H1 (cell line): Measurements from ENCODE around the gene GARNL3. TPM values are rescaled to one million over a fixed set of nuclear protein-coding genes. Genes with fewer than 3 reads are reported as not detected.
A peak's percentile ranks its signal among the peaks of the same experiment; 100 is the strongest.

Experiments used
- CTCF ChIA-PET: fragments of 300-600 bp; sonication (Branson Sonifier 250); formaldehyde crosslinking; loops from one replicate; lab custom pipeline; 2021; ENCODE audit not compliant: partially characterized antibody; lab: Charles Lee
- POLR2A ChIA-PET: fragments of 300-600 bp; sonication (Branson Sonifier 250); formaldehyde crosslinking; loops from one replicate; lab custom pipeline; 2021; ENCODE audit warnings: inconsistent platforms; ENCODE audit not compliant: partially characterized antibody; lab: Charles Lee
- DNase-seq, 2 experiments: peaks; one replicate each; pipeline versions ENCODE4 v3.0.0 to v3.0.0-alpha.2; 2010 to 2022; ENCODE audit warnings: low spot score in 2 of 2, low read depth in 1 of 2, mixed read lengths in 1 of 2
- FAIRE-seq: peaks from 2 replicates; lab custom pipeline; 2011; peaks lifted over from hg19 to GRCh38; lab: Jason Lieb, UNC
- H2AFZ ChIP-seq: 2 replicates; pipeline ENCODE4 v1.8.1; 2012; ENCODE audit warnings: low read length, inconsistent platforms
- H2AK5ac ChIP-seq: 2 replicates; pipeline ENCODE4 v1.6.1; 2013; ENCODE audit warnings: low read depth, low read length
- H2BK120ac ChIP-seq: replicated peaks from 2 replicates; pipeline ENCODE3; 2013; ENCODE audit warnings: low read depth, low read length, inconsistent platforms
- H2BK12ac ChIP-seq: 2 replicates; pipeline ENCODE4 v1.6.1; 2013; ENCODE audit warnings: low read depth, low read length
- H2BK15ac ChIP-seq: 2 replicates; pipeline ENCODE4 v1.6.1; 2013; ENCODE audit warnings: low read length
- H2BK20ac ChIP-seq: 2 replicates; pipeline ENCODE4 v1.6.1; 2013; ENCODE audit warnings: low read length
- H2BK5ac ChIP-seq: 2 replicates; pipeline ENCODE4 v1.6.1; 2013; ENCODE audit warnings: low read depth, low read length
- H3K14ac ChIP-seq: 2 replicates; pipeline ENCODE4 v1.6.1; 2013; ENCODE audit warnings: inconsistent platforms; ENCODE audit not compliant: insufficient read length
- H3K18ac ChIP-seq: 2 replicates; pipeline ENCODE4 v1.6.1; 2013; ENCODE audit warnings: low read length; ENCODE audit errors: extremely low read depth
- H3K23ac ChIP-seq: 2 replicates; pipeline ENCODE4 v1.6.1; 2013; ENCODE audit warnings: inconsistent platforms; ENCODE audit not compliant: insufficient read length
- H3K23me2 ChIP-seq: 2 replicates; pipeline ENCODE4 v1.6.1; 2013; ENCODE audit warnings: low read depth, low read length
- H3K27ac ChIP-seq: 2 replicates; pipeline ENCODE4 v1.6.1; 2011; ENCODE audit warnings: low read depth, low read length, inconsistent platforms
- H3K27me3 ChIP-seq, 4 experiments: replicated peaks in 1 of 4; 1 replicate in 1 of 4; 2 replicates in 3 of 4; pipeline versions ENCODE4 v1.6.1 to v1.8.1; 2011 to 2013; ENCODE audit warnings: low read length in 3 of 4, mild to moderate bottlenecking in 3 of 4, inconsistent platforms in 2 of 4, mixed read lengths in 2 of 4, moderate library complexity in 1 of 4; ENCODE audit not compliant: control insufficient read depth in 3 of 4, insufficient read depth in 3 of 4; ENCODE audit errors: extremely low read depth in 1 of 4
- H3K36me3 ChIP-seq, 4 experiments: 2 replicates each; pipeline versions ENCODE4 v1.6.1 to v1.8.1; 2011 to 2013; ENCODE audit warnings: mild to moderate bottlenecking in 4 of 4, low read length in 3 of 4, moderate library complexity in 2 of 4, control low read depth in 1 of 4, inconsistent platforms in 1 of 4; ENCODE audit not compliant: insufficient read depth in 4 of 4, control insufficient read depth in 2 of 4
- H3K4ac ChIP-seq: replicated peaks from 2 replicates; pipeline ENCODE3; 2013; ENCODE audit warnings: low read length, low read depth, mixed read lengths, inconsistent platforms; ENCODE audit not compliant: insufficient read length
- H3K4me1 ChIP-seq, 4 experiments: replicated peaks in 1 of 4; 1 replicate in 1 of 4; 2 replicates in 3 of 4; pipeline versions ENCODE4 v1.6.1 to v1.8.1; 2011 to 2013; ENCODE audit warnings: low read length in 3 of 4, inconsistent platforms in 2 of 4, mixed read lengths in 1 of 4; ENCODE audit not compliant: insufficient read depth in 4 of 4, control insufficient read depth in 3 of 4
- H3K4me2 ChIP-seq, 2 experiments: 2 replicates each; pipeline versions ENCODE4 v1.6.1 to v1.8.1; 2011 to 2013; ENCODE audit warnings: low read depth in 2 of 2, low read length in 2 of 2, control low read depth in 1 of 2, inconsistent platforms in 1 of 2, mild to moderate bottlenecking in 1 of 2; ENCODE audit not compliant: insufficient read depth in 1 of 2
- H3K4me3 ChIP-seq, 4 experiments: fragments of 200-600, 300-600 bp in 1 of 4; sonication (generic), shearing (Covaris generic), sonication (Bioruptor Twin) in 1 of 4; 2 replicates each; pipeline versions ENCODE4 v1.5.1 to v1.8.1; 2011 to 2016; ENCODE audit warnings: low read length in 4 of 4, low read depth in 3 of 4, control low read depth in 2 of 4, inconsistent platforms in 2 of 4, mild to moderate bottlenecking in 2 of 4, mixed read lengths in 1 of 4, moderate library complexity in 1 of 4; ENCODE audit not compliant: insufficient read depth in 2 of 4; ENCODE audit errors: extremely low read depth in 1 of 4
- H3K56ac ChIP-seq: replicated peaks from 2 replicates; pipeline ENCODE3; 2013; ENCODE audit warnings: low read depth, mild to moderate bottlenecking, mixed read lengths, low read length, inconsistent platforms; ENCODE audit not compliant: insufficient read length
- H3K79me1 ChIP-seq: 2 replicates; pipeline ENCODE4 v1.6.1; 2013; ENCODE audit warnings: low read depth, low read length, control low read depth
- H3K79me2 ChIP-seq, 2 experiments: 2 replicates each; pipeline versions ENCODE4 v1.6.1 to v1.8.1; 2012 to 2013; ENCODE audit warnings: low read length in 2 of 2, mild to moderate bottlenecking in 2 of 2, inconsistent platforms in 1 of 2; ENCODE audit not compliant: insufficient read depth in 2 of 2, control insufficient read depth in 1 of 2
- H3K9ac ChIP-seq, 4 experiments: replicated peaks in 1 of 4; 1 replicate in 1 of 4; 2 replicates in 3 of 4; pipeline versions ENCODE4 v1.6.1 to v1.8.1; 2011 to 2013; ENCODE audit warnings: low read depth in 3 of 4, low read length in 3 of 4, control low read depth in 2 of 4, mild to moderate bottlenecking in 2 of 4, moderate library complexity in 2 of 4, inconsistent platforms in 1 of 4; ENCODE audit errors: extremely low read depth in 1 of 4
- H3K9me3 ChIP-seq, 2 experiments: 2 replicates each; pipeline versions ENCODE4 v1.6.1 to v1.8.1; 2012 to 2013; ENCODE audit warnings: mild to moderate bottlenecking in 2 of 2, moderate library complexity in 2 of 2, control low read depth in 1 of 2, inconsistent platforms in 1 of 2, low read depth in 1 of 2, low read length in 1 of 2, mixed read lengths in 1 of 2; ENCODE audit not compliant: insufficient read depth in 2 of 2
- H4K20me1 ChIP-seq, 2 experiments: replicated peaks in 1 of 2; 2 replicates each; pipeline versions ENCODE3 to v1.8.1; 2011 to 2013; ENCODE audit warnings: inconsistent platforms in 2 of 2, low read length in 2 of 2, mild to moderate bottlenecking in 1 of 2; ENCODE audit not compliant: insufficient read depth in 2 of 2, control insufficient read depth in 1 of 2
- H4K5ac ChIP-seq: 2 replicates; pipeline ENCODE4 v1.6.1; 2013; ENCODE audit warnings: low read length, low read depth, mixed read lengths, inconsistent platforms; ENCODE audit not compliant: insufficient read length
- H4K8ac ChIP-seq: 2 replicates; pipeline ENCODE4 v1.8.0; 2013; ENCODE audit warnings: mild to moderate bottlenecking, moderate library complexity, low read length, inconsistent platforms; ENCODE audit not compliant: insufficient read depth; ENCODE audit errors: extremely low read depth
- H4K91ac ChIP-seq: replicated peaks from 2 replicates; pipeline ENCODE3; 2013; ENCODE audit warnings: low read length, mixed read lengths, inconsistent platforms; ENCODE audit not compliant: insufficient read length
- CHD1 ChIP-seq: IDR thresholded peaks from 2 replicates; pipeline ENCODE4 v1.6.1; 2012; ENCODE audit warnings: low read depth, low read length, improper control_type of control experiment
- CTBP2 ChIP-seq: IDR thresholded peaks from 2 replicates; pipeline ENCODE4 v1.7.0; 2011; ENCODE audit warnings: borderline replicate concordance, mild to moderate bottlenecking, moderate library complexity, mixed read lengths, low read length; ENCODE audit not compliant: insufficient read depth, insufficient read length
- EZH2 ChIP-seq: fragments of 200-600 bp; sonication (generic); IDR thresholded peaks from 2 replicates; pipeline ENCODE4 v1.7.1; 2012; ENCODE audit warnings: low read depth, mild to moderate bottlenecking, moderate library complexity, low read length, inconsistent platforms; ENCODE audit not compliant: severe bottlenecking
- GTF2F1 ChIP-seq: IDR thresholded peaks from 2 replicates; pipeline ENCODE4 v1.6.1; 2012; ENCODE audit warnings: low read depth, low read length, improper control_type of control experiment, borderline replicate concordance
- TAF1 ChIP-seq: IDR thresholded peaks from 2 replicates; pipeline ENCODE4 v1.6.1; 2011; ENCODE audit warnings: mild to moderate bottlenecking, low read depth, low read length
- USF2 ChIP-seq: IDR thresholded peaks from 2 replicates; pipeline ENCODE4 v1.6.1; 2011; ENCODE audit warnings: low read length, improper control_type of control experiment
- ZNF274 ChIP-seq: IDR thresholded peaks from 2 replicates; pipeline ENCODE4 v1.7.0; 2012; ENCODE audit warnings: low read length, borderline replicate concordance; ENCODE audit errors: extremely low read depth
- WGBS, 2 experiments: shearing (Covaris generic) in 1 of 2; methylation state at CpG; one replicate each; pipeline versions ENCODE4 v1.1.6 to v1.1.7; 2013 to 2015; ENCODE audit warnings: low lambda C conversion rate in 2 of 2, mixed read lengths in 2 of 2, inconsistent platforms in 1 of 2, low coverage in 1 of 2, missing lambda C conversion rate in 1 of 2; ENCODE audit not compliant: insufficient replicate concordance in 2 of 2, insufficient coverage in 1 of 2, insufficient read length in 1 of 2; ENCODE audit errors: extremely low coverage in 1 of 2, missing lambda C conversion rate in 1 of 2; 5-methylcytosine and 5-hydroxymethylcytosine counted together
- polyA plus RNA-seq, 7 experiments: library from polyadenylated mRNA; depleted of rRNA in 3 of 7; stranded (reverse) in 5 of 7; unstranded in 2 of 7; fragments of >200 nt in 5 of 7; fragments of 200-250 nt in 2 of 7; gene quantifications; 1 replicate in 5 of 7; 2 replicates in 1 of 7; 4 replicates in 1 of 7; pipeline versions ENCODE4 v1.2.1 to v1.2.3, GENCODE V29; 2011 to 2013; ENCODE audit warnings: missing spikeins in 2 of 7, mixed read lengths in 2 of 7
- total RNA-seq: library from RNA; stranded (reverse); fragmentation: NEBNext Ultra II Directional; extraction: Animal tissue kit (Norgen Biotek cat#: 25700); gene quantifications from 2 replicates; pipeline ENCODE4 v1.2.1, GENCODE V29; 2021
- TF ChIP-seq, protein P1 (sequence below), 3 experiments: IDR thresholded peaks; 1 replicate in 2 of 3; 2 replicates in 1 of 3; pipeline versions ENCODE4 v1.5.1 to v1.6.1; 2011; ENCODE audit warnings: low read length in 3 of 3, mild to moderate bottlenecking in 3 of 3, inconsistent platforms in 2 of 3, low read depth in 1 of 3, moderate library complexity in 1 of 3; ENCODE audit not compliant: insufficient read depth in 1 of 3; ENCODE audit errors: control extremely low read depth in 1 of 3
- TF ChIP-seq, protein P2 (sequence below): IDR thresholded peaks from 2 replicates; pipeline ENCODE4 v1.6.1; 2012; ENCODE audit warnings: inconsistent platforms

GARNL3 gene
- total and polyA plus RNA-seq, 2 of the 8 experiments (the other 6 are each of a cell fraction or from before 2014, with no cell fraction given) = 6.5 to 18.3 TPM

DNA sequence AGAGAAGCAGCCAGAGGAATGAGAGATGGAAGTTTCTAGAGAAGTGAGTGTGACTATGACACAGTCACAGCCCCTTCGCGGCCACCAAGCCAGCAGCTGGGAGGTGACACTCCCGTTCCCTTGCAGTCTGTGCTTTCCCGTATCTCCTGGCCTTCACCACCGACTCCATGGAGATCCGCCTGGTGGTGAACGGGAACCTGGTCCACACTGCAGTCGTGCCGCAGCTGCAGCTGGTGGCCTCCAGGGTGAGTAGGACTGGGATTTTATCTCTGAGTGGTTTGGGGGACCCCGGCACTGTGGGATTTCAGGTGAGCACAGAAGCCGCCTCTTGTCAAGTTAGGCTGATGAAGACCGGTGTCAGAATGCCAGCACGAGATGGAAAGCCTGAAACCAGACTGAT lies 120.3 kb downstream of the GARNL3 start:
- H3K27ac ChIP-seq = no peak overlapping the region
- H4K20me1 ChIP-seq = no peaks in the 10 kb centered on the region
- no peak overlapping the region for H4K5ac ChIP-seq
- DNase-seq (no peak), FAIRE-seq (no peak)
- no peak overlapping the region for H2BK20ac ChIP-seq
- H3K79me1 ChIP-seq = no peaks in the 10 kb centered on the region
- no peak overlapping the region for H3K9ac ChIP-seq
- 0 out of 2 replicates have a peak overlapping the region, but pooled peaks have one; percentile 11 for H2BK15ac ChIP-seq
- no peaks in the 10 kb centered on the region for H3K79me2 ChIP-seq
- H3K4me3 ChIP-seq = no peak overlapping the region
- no peak overlapping the region for H3K4ac ChIP-seq
- no peaks in the 10 kb centered on the region for H3K9me3 ChIP-seq
- no peak overlapping the region for H4K8ac ChIP-seq
- H3K18ac ChIP-seq = no peak overlapping the region
- no peak overlapping the region for H3K23ac ChIP-seq
- no peak overlapping the region for H2BK5ac ChIP-seq
- H3K56ac ChIP-seq = no peak overlapping the region
- no peak overlapping the region for H2BK120ac ChIP-seq
- H2AFZ ChIP-seq = no peak overlapping the region
- POLR2A ChIA-PET = interaction anchor here (0.8 to 1.7 kb wide), 2 partner anchors 12 to 66 kb away, joined by 3 to 8 read pairs; partner anchors contain the start of genes LRSAM1, RPL12 and SLC2A8
- 86% methylated on average over 13 of the region's 13 CpGs; no CpG with 5 or more reads in 1 of the 2 experiments for WGBS, 2 experiments
- H2AK5ac ChIP-seq = no peak overlapping the region
- H3K14ac ChIP-seq = no peak overlapping the region
- H2BK12ac ChIP-seq = no peak overlapping the region
- no peak overlapping the region for H3K4me2 ChIP-seq
- no peaks in the 10 kb centered on the region; a peak in 1 of 7 replicates for H3K27me3 ChIP-seq
- no peaks in the 10 kb centered on the region for H3K23me2 ChIP-seq
- CTCF ChIA-PET = interaction anchor here (0.6 to 2.3 kb wide), 7 partner anchors 9 to 460 kb away, joined by 3 to 9 read pairs (median 4); no protein-coding TSS in a partner anchor
- no peak overlapping the region for H4K91ac ChIP-seq
- H3K36me3 ChIP-seq = no peaks in the 10 kb centered on the region
- peaks cover 0 to 2% (median 0%) of the 10 kb centered on the region in 4 experiments; a peak in 1 of 7 replicates for H3K4me1 ChIP-seq
- no peak for TF ChIP-seq EZH2
- no peak for TF ChIP-seq CHD1
- TF ChIP-seq, protein P1, sequence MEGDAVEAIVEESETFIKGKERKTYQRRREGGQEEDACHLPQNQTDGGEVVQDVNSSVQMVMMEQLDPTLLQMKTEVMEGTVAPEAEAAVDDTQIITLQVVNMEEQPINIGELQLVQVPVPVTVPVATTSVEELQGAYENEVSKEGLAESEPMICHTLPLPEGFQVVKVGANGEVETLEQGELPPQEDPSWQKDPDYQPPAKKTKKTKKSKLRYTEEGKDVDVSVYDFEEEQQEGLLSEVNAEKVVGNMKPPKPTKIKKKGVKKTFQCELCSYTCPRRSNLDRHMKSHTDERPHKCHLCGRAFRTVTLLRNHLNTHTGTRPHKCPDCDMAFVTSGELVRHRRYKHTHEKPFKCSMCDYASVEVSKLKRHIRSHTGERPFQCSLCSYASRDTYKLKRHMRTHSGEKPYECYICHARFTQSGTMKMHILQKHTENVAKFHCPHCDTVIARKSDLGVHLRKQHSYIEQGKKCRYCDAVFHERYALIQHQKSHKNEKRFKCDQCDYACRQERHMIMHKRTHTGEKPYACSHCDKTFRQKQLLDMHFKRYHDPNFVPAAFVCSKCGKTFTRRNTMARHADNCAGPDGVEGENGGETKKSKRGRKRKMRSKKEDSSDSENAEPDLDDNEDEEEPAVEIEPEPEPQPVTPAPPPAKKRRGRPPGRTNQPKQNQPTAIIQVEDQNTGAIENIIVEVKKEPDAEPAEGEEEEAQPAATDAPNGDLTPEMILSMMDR (IDR thresholded peaks at IDR 0.05; ENCODE audit: control extremely low read depth in 1 of 3, insufficient read depth in 1 of 3, low read depth in 1 of 3, low read length in 3 of 3) = peak; percentile 60 to 77 (median 61)
- no peak for TF ChIP-seq CTBP2
- no peak for TF ChIP-seq USF2
- TF ChIP-seq ZNF274 = no peak
- TF ChIP-seq TAF1 = no peak
- TF ChIP-seq, protein P2, sequence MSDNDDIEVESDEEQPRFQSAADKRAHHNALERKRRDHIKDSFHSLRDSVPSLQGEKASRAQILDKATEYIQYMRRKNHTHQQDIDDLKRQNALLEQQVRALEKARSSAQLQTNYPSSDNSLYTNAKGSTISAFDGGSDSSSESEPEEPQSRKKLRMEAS = no peak
- TF ChIP-seq GTF2F1 = no peak
